ENCODE data around the gene ZBTB11.

GRCh38 chr3:101631098-101631796 is 45.7 kb downstream of the ZBTB11 start:
- TF ChIP-seq TAF1 (IDR thresholded peaks at IDR 0.05; ENCODE audit: low read depth, low read length) (no peak), POLR2A (IDR thresholded peaks at IDR 0.05; ENCODE audit: low read depth, low read length) (no peak)

Measured in GM12891 (cell line).